Heart left ventricle (tissue), 16 donors: Measurements from ENCODE around the gene MAMDC2. TPM values are rescaled to one million over a fixed set of nuclear protein-coding genes. Genes with fewer than 3 reads are reported as not detected.
A peak's percentile ranks its signal among the peaks of the same experiment; 100 is the strongest.

ENCODE experiments used
- ATAC-seq, 4 donors: fragments of 200-7000 bp; cut with Tn5 transposase; one replicate each; pipeline ENCODE4 v1.9.1; 2020 to 2022; ENCODE audit warnings: moderate library complexity in 4 of 4, mild to moderate bottlenecking in 3 of 4, moderate number of reproducible peaks in 1 of 4
- DNase-seq, 5 donors: peaks; one replicate each; pipeline ENCODE4 v3.0.0-alpha.2; 2020
- H3K27ac ChIP-seq, 12 donors: fragments of 200-600 bp; sonication (generic) in 4 of 12; one replicate each; pipeline versions ENCODE4 v1.5.0 to v1.8.0; 2016 to 2022; ENCODE audit warnings: mild to moderate bottlenecking in 2 of 12
- H3K27me3 ChIP-seq, 9 donors: fragments of 200-600 bp; sonication (generic) in 2 of 9; one replicate each; pipeline versions ENCODE4 v1.5.1 to v1.8.0; 2016 to 2022; ENCODE audit warnings: mild to moderate bottlenecking in 3 of 9
- H3K36me3 ChIP-seq, 9 donors: fragments of 200-600 bp; sonication (generic) in 2 of 9; one replicate each; pipeline versions ENCODE4 v1.5.0 to v1.8.0; 2018 to 2022; ENCODE audit warnings: mild to moderate bottlenecking in 2 of 9
- H3K4me1 ChIP-seq, 12 donors: fragments of 200-600 bp; sonication (generic) in 4 of 12; one replicate each; pipeline versions ENCODE4 v1.5.0 to v1.8.0; 2016 to 2022; ENCODE audit warnings: mild to moderate bottlenecking in 3 of 12
- H3K4me3 ChIP-seq, 12 donors: fragments of 200-600 bp; sonication (generic) in 4 of 12; one replicate each; pipeline versions ENCODE4 v1.5.0 to v1.8.0; 2017 to 2022; ENCODE audit warnings: mild to moderate bottlenecking in 9 of 12, moderate library complexity in 4 of 12
- H3K9me3 ChIP-seq, 12 donors: fragments of 200-600 bp; sonication (generic) in 4 of 12; one replicate each; pipeline versions ENCODE4 v1.5.0 to v1.8.0; 2016 to 2022; ENCODE audit warnings: mild to moderate bottlenecking in 1 of 12
- POLR2A ChIP-seq, 2 donors: fragments of 450-650 bp; IDR thresholded peaks; one replicate each; pipeline ENCODE4 v1.6.1; 2017; ENCODE audit warnings: antibody characterized with exemption in 2 of 2, mild to moderate bottlenecking in 2 of 2, moderate library complexity in 2 of 2
- WGBS, 4 donors: extraction: QIAGEN DNeasy Blood & Tissue Kit in 2 of 4; methylation state at CpG; one replicate each; pipeline versions ENCODE4 v1.1.5 to v1.1.7; 2013 to 2018; 5-methylcytosine and 5-hydroxymethylcytosine counted together
- intact Hi-C, 10 donors: fragments of 100-400 bp; cut with DNase I; formaldehyde crosslinking; loops; one replicate each; pipeline versions ENCODE4 v1.11.1 to v1.14.2; 2022
- polyA plus RNA-seq, 2 donors: library from polyadenylated mRNA; stranded (reverse); fragments of 200-250 nt; gene quantifications; one replicate each; pipeline ENCODE4 v1.2.3, GENCODE V29; 2013
- total RNA-seq, 9 donors: library from RNA; depleted of rRNA in 2 of 9; stranded (reverse); fragments of >200 nt in 2 of 9; fragmentation: NEBNext Ultra II Directional in 3 of 9; extraction: Animal tissue kit (Norgen Biotek cat#: 25700) in 3 of 9; gene quantifications; one replicate each; pipeline versions ENCODE4 v1.1.0 to v1.2.4, GENCODE V29; 2016 to 2023
- TF ChIP-seq, protein P1 (sequence below), 12 donors: fragments of 200-600 bp; sonication (generic) in 4 of 12; IDR thresholded peaks; one replicate each; pipeline versions ENCODE4 v1.5.0 to v1.8.0; 2018 to 2022; ENCODE audit warnings: antibody characterized with exemption in 12 of 12, mild to moderate bottlenecking in 5 of 12
- donor health status: ischemic (EF 13 %, LVEDD 7.1; RV severe dilation, severe dysfunction).
- donor health status: healthy with polysubstance abuse.
- donor health status: DM: no; HTN: yes; CAD: no.
- donor health status: DM: no; HTN: no; CAD: no.
- donor health status: ischemic (EF 25% LVEDD 6.9; RV normal size, moderate dysfunction).
- donor health status: ischemic (EF 25% LVEDD 5.7; RV mildly dilated, moderate dysfunction).
- donor health status: healthy.
- donor health status: DM: yes; HTN: yes; CAD: no.
- donor health status: ischemic (EF 35%, LVEDD 5.7; RV mildly dilated, moderate dysfunction).
- donor health status: nonischemic (EF 11% LVEDD 7.7; RV severe dilation, severe dysfunction).
- donor health status: DM: yes; HTN: yes; CAD: no.
- donor health status: PGD.
- donor health status: ischemic (EF 29% LVEDD 5.4; RV normal size, mild dysfunction).
- donor health status: nonischemic (EF 23%, LVEDD 6.1; RV moderate dilation, normal function).

Gene MAMDC2
- total and polyA plus RNA-seq, 11 donors: 2.5 to 23.9 (median 5.1) TPM

DNA sequence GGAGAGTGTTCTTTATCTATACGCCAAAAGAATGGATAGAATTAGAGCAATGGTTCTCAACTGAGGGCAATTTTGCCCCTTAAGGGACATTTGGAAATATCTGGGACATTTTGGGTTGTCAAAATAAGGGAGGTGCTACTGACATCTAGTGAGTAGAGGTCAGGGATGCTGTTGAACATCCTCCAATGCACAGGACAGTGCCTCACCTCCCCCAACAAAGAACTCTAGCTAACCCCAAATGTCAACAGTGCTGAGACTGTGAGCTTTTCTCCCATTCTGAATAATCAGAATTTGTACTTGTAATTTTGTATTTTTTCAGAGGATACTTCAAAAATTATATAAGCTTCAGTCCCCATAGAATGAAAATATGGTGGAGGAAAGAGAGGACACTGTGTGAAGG lies 206.6 kb downstream of the MAMDC2 start:
- WGBS, 4 donors: 96 to 99% (median 97%) methylated on average over 1 of the region's 1 CpG
- no peak overlapping the region for H3K4me3 ChIP-seq
- H3K36me3 ChIP-seq: no peaks in the 10 kb centered on the region
- H3K27me3 ChIP-seq: no peaks in the 10 kb centered on the region
- intact Hi-C loops: loop anchor here in 2 of 10 donors (10.0 kb wide), 2 partner anchors 275 to 355 kb away; no protein-coding TSS in a partner anchor
- H3K9me3 ChIP-seq: peaks cover 0 to 4% (median 0%) of the 10 kb centered on the region in 12 donors
- H3K4me1 ChIP-seq: no peaks in the 10 kb centered on the region
- no peak overlapping the region for H3K27ac ChIP-seq
- DNase-seq (no peak), ATAC-seq (no peak)
- TF ChIP-seq POLR2A (IDR thresholded peaks at IDR 0.05): no peak
- TF ChIP-seq, protein P1, sequence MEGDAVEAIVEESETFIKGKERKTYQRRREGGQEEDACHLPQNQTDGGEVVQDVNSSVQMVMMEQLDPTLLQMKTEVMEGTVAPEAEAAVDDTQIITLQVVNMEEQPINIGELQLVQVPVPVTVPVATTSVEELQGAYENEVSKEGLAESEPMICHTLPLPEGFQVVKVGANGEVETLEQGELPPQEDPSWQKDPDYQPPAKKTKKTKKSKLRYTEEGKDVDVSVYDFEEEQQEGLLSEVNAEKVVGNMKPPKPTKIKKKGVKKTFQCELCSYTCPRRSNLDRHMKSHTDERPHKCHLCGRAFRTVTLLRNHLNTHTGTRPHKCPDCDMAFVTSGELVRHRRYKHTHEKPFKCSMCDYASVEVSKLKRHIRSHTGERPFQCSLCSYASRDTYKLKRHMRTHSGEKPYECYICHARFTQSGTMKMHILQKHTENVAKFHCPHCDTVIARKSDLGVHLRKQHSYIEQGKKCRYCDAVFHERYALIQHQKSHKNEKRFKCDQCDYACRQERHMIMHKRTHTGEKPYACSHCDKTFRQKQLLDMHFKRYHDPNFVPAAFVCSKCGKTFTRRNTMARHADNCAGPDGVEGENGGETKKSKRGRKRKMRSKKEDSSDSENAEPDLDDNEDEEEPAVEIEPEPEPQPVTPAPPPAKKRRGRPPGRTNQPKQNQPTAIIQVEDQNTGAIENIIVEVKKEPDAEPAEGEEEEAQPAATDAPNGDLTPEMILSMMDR (IDR thresholded peaks at IDR 0.05): no peak

GRCh38 chr9:70255486-70255885 lies 211.8 kb downstream of the MAMDC2 start:
- H3K9me3 ChIP-seq: no peaks in the 10 kb centered on the region
- no peak for DNase-seq
- no peaks in the 10 kb centered on the region for H3K36me3 ChIP-seq
- H3K27me3 ChIP-seq: no peaks in the 10 kb centered on the region
- H3K27ac ChIP-seq: no peak overlapping the region
- H3K4me3 ChIP-seq: peak overlapping the region in 7 of 12 donors; percentile 2 to 94 (median 24)
- no peak for TF ChIP-seq POLR2A (IDR thresholded peaks at IDR 0.05)
- TF ChIP-seq, protein P1 (IDR thresholded peaks at IDR 0.05): no peak
- ATAC-seq: no peak
- peaks cover 5 to 26% (median 20%) of the 10 kb centered on the region in 12 donors for H3K4me1 ChIP-seq
- intact Hi-C loops: loop anchor here in 2 of 10 donors (10.0 kb wide), 2 partner anchors 281 to 349 kb away; no protein-coding TSS in a partner anchor

DNA sequence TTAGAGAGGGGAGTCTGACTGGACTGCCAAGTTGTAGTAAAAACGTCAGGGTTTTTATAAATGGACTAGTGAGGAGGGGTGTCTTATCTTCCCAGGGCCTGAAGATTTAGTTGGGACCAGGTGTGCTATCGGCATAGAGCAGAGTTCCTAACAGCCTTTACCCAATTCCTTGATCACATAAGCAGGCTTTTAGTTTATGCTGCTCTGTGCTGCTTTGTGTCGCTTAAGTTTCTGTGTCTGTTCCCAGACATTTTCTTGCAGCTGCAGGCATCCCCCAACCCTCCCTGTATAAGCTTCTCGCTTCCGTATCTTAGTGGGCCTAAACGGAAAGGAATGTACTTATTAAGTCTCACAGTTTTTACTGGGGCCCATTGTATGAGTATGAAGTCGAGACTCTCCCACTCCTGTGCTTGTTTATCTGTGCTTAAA lies 212.5 kb downstream of the MAMDC2 start:
- Histone ChIP-seq H3K36me3 (peaks cover 0 to 6% (median 0%) of the 10 kb centered on the region in 9 donors), H3K4me3 (peak overlapping the region in 7 of 12 donors; percentile 2 to 94 (median 24)), H3K4me1 (peaks cover 5 to 33% (median 26%) of the 10 kb centered on the region in 12 donors), H3K27ac (no peak overlapping the region), H3K9me3 (no peaks in the 10 kb centered on the region), H3K27me3 (no peaks in the 10 kb centered on the region)
- no peak for ATAC-seq
- 58 to 71% (median 67%) methylated on average over 7 of the region's 7 CpGs for WGBS, 4 donors
- intact Hi-C loops: loop anchor here in 2 of 10 donors (10.0 kb wide), 2 partner anchors 281 to 349 kb away; no protein-coding TSS in a partner anchor
- no peak for DNase-seq
- TF ChIP-seq, protein P1 (IDR thresholded peaks at IDR 0.05): no peak
- TF ChIP-seq POLR2A (IDR thresholded peaks at IDR 0.05): no peak

DNA sequence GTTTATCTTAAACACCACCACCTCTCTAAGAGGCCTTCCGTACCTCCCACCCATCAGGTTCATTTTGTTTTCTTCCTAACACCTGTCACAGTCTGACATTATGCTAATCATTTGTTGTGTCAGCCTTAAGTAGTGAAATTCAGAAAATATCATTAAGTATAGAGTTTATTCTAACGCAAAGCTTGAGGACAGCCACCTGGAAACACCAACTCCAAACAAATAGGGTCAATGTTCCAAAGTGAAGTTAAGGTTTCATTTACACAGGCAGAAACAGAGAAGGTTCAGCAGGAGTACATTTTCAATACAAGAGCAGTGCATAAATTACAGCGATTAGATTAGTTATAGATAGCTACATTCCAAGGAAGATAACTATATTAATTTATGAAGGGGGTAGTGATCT lies 213.9 kb downstream of the MAMDC2 start:
- ATAC-seq (no peak), DNase-seq (no peak)
- H3K4me3 ChIP-seq: peak overlapping the region in 9 of 12 donors; percentile 70 to 94 (median 87)
- H3K4me1 ChIP-seq: peaks cover 5 to 47% (median 37%) of the 10 kb centered on the region in 12 donors
- no peaks in the 10 kb centered on the region for H3K27me3 ChIP-seq
- WGBS, 4 donors: 78 to 84% (median 82%) methylated on average over 3 of the region's 3 CpGs
- TF ChIP-seq, protein P1 (IDR thresholded peaks at IDR 0.05): no peak
- TF ChIP-seq POLR2A (IDR thresholded peaks at IDR 0.05): no peak
- H3K36me3 ChIP-seq: peaks cover 0 to 17% (median 0%) of the 10 kb centered on the region in 9 donors
- intact Hi-C loops: loop anchor here in 2 of 10 donors (10.0 kb wide), 2 partner anchors 283 to 347 kb away; no protein-coding TSS in a partner anchor
- peak overlapping the region in 10 of 12 donors; percentile 87 to 97 (median 96) for H3K27ac ChIP-seq
- no peaks in the 10 kb centered on the region for H3K9me3 ChIP-seq
